IMR-90 (cell line): Measurements from ENCODE around the gene SNX30. TPM values are rescaled to one million over a fixed set of nuclear protein-coding genes. Genes with fewer than 3 reads are reported as not detected.

Experiments used
- ATAC-seq: fragments of 200-7000 bp; cut with Tn5 transposase; 2 replicates; pipeline ENCODE4 v1.9.1; 2020; ENCODE audit warnings: low read depth, mild to moderate bottlenecking, moderate library complexity
- BruUV-seq: library from RNA; stranded (reverse); fragments of 400-500 nt; replicated peaks from 2 replicates; lab custom pipeline; 2021; lab: Mats Ljungman, UMichigan
- CTCF ChIA-PET: fragments of 300-600 bp; formaldehyde crosslinking; extraction: SDS; loops from one replicate; lab custom pipeline; 2021; ENCODE audit warnings: antibody characterized with exemption; lab: Yijun Ruan, JAX
- POLR2A ChIA-PET: fragments of 300-600 bp; sonication (Branson Sonifier 250); formaldehyde crosslinking; loops from one replicate; lab custom pipeline; 2022; ENCODE audit warnings: antibody characterized with exemption; ENCODE audit not compliant: unreplicated experiment; lab: Charles Lee
- DNase-seq: peaks from one replicate; pipeline ENCODE4 v3.0.0; 2013
- H2AFZ ChIP-seq: replicated peaks from 2 replicates; pipeline ENCODE3; 2013; ENCODE audit warnings: low read length, mild to moderate bottlenecking; ENCODE audit not compliant: poor library complexity
- H2AK5ac ChIP-seq: 2 replicates; pipeline ENCODE4 v1.6.1; 2013; ENCODE audit warnings: low read depth, low read length, inconsistent platforms
- H2AK9ac ChIP-seq: replicated peaks from 2 replicates; pipeline ENCODE3; 2013; ENCODE audit warnings: mild to moderate bottlenecking, low read depth, low read length, moderate library complexity; ENCODE audit not compliant: poor library complexity
- H2BK120ac ChIP-seq: 2 replicates; pipeline ENCODE4 v1.6.1; 2013; ENCODE audit warnings: low read depth, low read length, inconsistent platforms
- H2BK15ac ChIP-seq: 3 replicates; pipeline ENCODE4 v1.6.1; 2013; ENCODE audit warnings: low read depth, low read length, inconsistent platforms
- H2BK20ac ChIP-seq: 2 replicates; pipeline ENCODE4 v1.6.1; 2013; ENCODE audit warnings: low read depth, mild to moderate bottlenecking, inconsistent platforms, low read length, moderate library complexity
- H2BK5ac ChIP-seq: 2 replicates; pipeline ENCODE4 v1.6.1; 2013; ENCODE audit warnings: mild to moderate bottlenecking, low read depth, low read length, inconsistent platforms; ENCODE audit not compliant: poor library complexity, severe bottlenecking
- H3K14ac ChIP-seq: replicated peaks from 2 replicates; pipeline ENCODE4 v1.6.1; 2013; ENCODE audit warnings: low read depth, low read length, inconsistent platforms
- H3K18ac ChIP-seq: 2 replicates; pipeline ENCODE4 v1.6.1; 2013; ENCODE audit warnings: low read depth, low read length, control low read depth
- H3K23ac ChIP-seq: 2 replicates; pipeline ENCODE4 v1.6.1; 2013; ENCODE audit warnings: low read depth, low read length, inconsistent platforms
- H3K27ac ChIP-seq: 2 replicates; pipeline ENCODE4 v1.5.1; 2013; ENCODE audit warnings: mild to moderate bottlenecking, control low read depth, low read length; ENCODE audit not compliant: insufficient read depth
- H3K27me3 ChIP-seq: 2 replicates; pipeline ENCODE4 v1.6.1; 2013; ENCODE audit warnings: low read length; ENCODE audit not compliant: control insufficient read depth, insufficient read depth
- H3K36me3 ChIP-seq: 2 replicates; pipeline ENCODE4 v1.6.1; 2013; ENCODE audit warnings: low read length, mixed read lengths; ENCODE audit not compliant: control insufficient read depth, insufficient read depth
- H3K4ac ChIP-seq: 2 replicates; pipeline ENCODE4 v1.6.1; 2013; ENCODE audit warnings: low read depth, low read length, inconsistent platforms
- H3K4me1 ChIP-seq: 2 replicates; pipeline ENCODE4 v1.6.1; 2013; ENCODE audit warnings: low read length, mixed read lengths; ENCODE audit not compliant: control insufficient read depth, insufficient read depth
- H3K4me2 ChIP-seq: 2 replicates; pipeline ENCODE4 v1.6.1; 2013; ENCODE audit warnings: low read depth, mild to moderate bottlenecking, control low read depth, low read length, moderate library complexity
- H3K4me3 ChIP-seq: 2 replicates; pipeline ENCODE4 v1.5.1; 2013; ENCODE audit warnings: low read depth, mild to moderate bottlenecking, control low read depth, low read length, moderate library complexity; ENCODE audit not compliant: insufficient read depth
- H3K56ac ChIP-seq: 2 replicates; pipeline ENCODE4 v1.6.1; 2013; ENCODE audit warnings: low read length, inconsistent platforms; ENCODE audit not compliant: insufficient read depth; ENCODE audit errors: extremely low read depth
- H3K79me1 ChIP-seq, 2 experiments: 2 replicates each; pipeline ENCODE4 v1.6.1; 2013; ENCODE audit warnings: low read length in 2 of 2, inconsistent platforms in 1 of 2, low read depth in 1 of 2
- H3K9ac ChIP-seq: 2 replicates; pipeline ENCODE4 v1.6.1; 2013; ENCODE audit warnings: low read depth, low read length, control low read depth
- H3K9me1 ChIP-seq: 2 replicates; pipeline ENCODE4 v1.6.1; 2013; ENCODE audit warnings: low read length, inconsistent platforms; ENCODE audit not compliant: insufficient read depth
- H3K9me3 ChIP-seq: 2 replicates; pipeline ENCODE4 v1.6.1; 2013; ENCODE audit warnings: low read length; ENCODE audit not compliant: control insufficient read depth, insufficient read depth
- H4K20me1 ChIP-seq: 2 replicates; pipeline ENCODE4 v1.6.1; 2013; ENCODE audit warnings: low read length, inconsistent platforms; ENCODE audit not compliant: insufficient read depth
- H4K5ac ChIP-seq: 2 replicates; pipeline ENCODE4 v1.6.1; 2013; ENCODE audit warnings: mild to moderate bottlenecking, low read depth, low read length, control low read depth
- H4K8ac ChIP-seq, 2 experiments: 2 replicates each; pipeline ENCODE4 v1.6.1; 2013; ENCODE audit warnings: low read depth in 2 of 2, low read length in 2 of 2, control low read depth in 1 of 2, inconsistent platforms in 1 of 2
- H4K91ac ChIP-seq: 2 replicates; pipeline ENCODE4 v1.6.1; 2013; ENCODE audit warnings: low read depth, low read length, inconsistent platforms; ENCODE audit not compliant: insufficient read depth
- BHLHE40 ChIP-seq: fragments of 150-350 bp; IDR thresholded peaks from 2 replicates; pipeline ENCODE4 v1.6.1; 2016; ENCODE audit warnings: mild to moderate bottlenecking, low read depth, low read length
- CEBPB ChIP-seq: IDR thresholded peaks from 2 replicates; pipeline ENCODE4 v1.6.1; 2012; ENCODE audit warnings: low read depth, low read length, improper control_type of control experiment
- CHD1 ChIP-seq: IDR thresholded peaks from 2 replicates; pipeline ENCODE4 v1.6.1; 2012; ENCODE audit warnings: low read depth, low read length, improper control_type of control experiment
- CTCF ChIP-seq: conservative IDR thresholded peaks from 2 replicates; pipeline ENCODE4 v1.5.1; 2012; ENCODE audit warnings: mild to moderate bottlenecking, low read depth, low read length, improper control_type of control experiment
- ELK1 ChIP-seq: fragments of 150-350 bp; IDR thresholded peaks from 2 replicates; pipeline ENCODE4 v1.6.1; 2016; ENCODE audit warnings: low read depth, mild to moderate bottlenecking, low read length, moderate library complexity, borderline replicate concordance
- FOS ChIP-seq: fragments of 150-350 bp; IDR thresholded peaks from 2 replicates; pipeline ENCODE4 v1.6.1; 2016; ENCODE audit warnings: low read depth, low read length
- MAFK ChIP-seq: IDR thresholded peaks from 2 replicates; pipeline ENCODE4 v1.6.1; 2012; ENCODE audit warnings: low read depth, low read length, improper control_type of control experiment
- MAZ ChIP-seq: IDR thresholded peaks from 2 replicates; pipeline ENCODE4 v1.6.1; 2012; ENCODE audit warnings: low read depth, mild to moderate bottlenecking, low read length, improper control_type of control experiment, moderate library complexity, borderline replicate concordance
- MXI1 ChIP-seq: IDR thresholded peaks from 2 replicates; pipeline ENCODE4 v1.6.1; 2012; ENCODE audit warnings: low read depth, mild to moderate bottlenecking, low read length, moderate library complexity, borderline replicate concordance
- NFE2L2 ChIP-seq: fragments of 150-350 bp; IDR thresholded peaks from 2 replicates; pipeline ENCODE4 v1.6.1; 2016; ENCODE audit warnings: low read depth, mild to moderate bottlenecking, low read length
- POLR2A ChIP-seq: IDR thresholded peaks from 2 replicates; pipeline ENCODE4 v1.6.1; 2012; ENCODE audit warnings: mild to moderate bottlenecking, low read depth, low read length
- RAD21 ChIP-seq: IDR thresholded peaks from 2 replicates; pipeline ENCODE4 v1.6.1; 2012; ENCODE audit warnings: low read length, improper control_type of control experiment
- RCOR1 ChIP-seq: IDR thresholded peaks from 2 replicates; pipeline ENCODE4 v1.6.1; 2012; ENCODE audit warnings: mild to moderate bottlenecking, low read length, improper control_type of control experiment; ENCODE audit not compliant: insufficient replicate concordance
- RFX5 ChIP-seq: IDR thresholded peaks from 2 replicates; pipeline ENCODE4 v1.8.0; 2012; ENCODE audit warnings: low read depth, mild to moderate bottlenecking, low read length, moderate library complexity
- SMC3 ChIP-seq: fragments of 150-350 bp; IDR thresholded peaks from 2 replicates; pipeline ENCODE4 v1.6.1; 2016; ENCODE audit warnings: low read depth, mild to moderate bottlenecking, antibody characterized with exemption, low read length, moderate library complexity
- USF2 ChIP-seq: fragments of 150-350 bp; IDR thresholded peaks from 2 replicates; pipeline ENCODE4 v1.6.1; 2017; ENCODE audit warnings: mild to moderate bottlenecking, antibody characterized with exemption, low read length, low read depth
- WGBS, 2 experiments: methylation state at CpG; one replicate each; pipeline versions ENCODE4 v1.1.5 to v1.1.7; 2013; ENCODE audit warnings: missing lambda C conversion rate in 2 of 2; ENCODE audit not compliant: insufficient read length in 1 of 2; ENCODE audit errors: extremely low coverage in 2 of 2; 5-methylcytosine and 5-hydroxymethylcytosine counted together
- dilution Hi-C: fragments of 300-500 bp; cut with HindIII; formaldehyde crosslinking; loops from one replicate; pipeline ENCODE4 v1.14.3; 2018; ENCODE audit warnings: low sequenced_read_pairs; ENCODE audit not compliant: unreplicated experiment
- in situ Hi-C: fragments of 300-500 bp; cut with MboI; formaldehyde crosslinking; loops from 3 replicates; pipeline ENCODE4 v1.14.3; 2019; ENCODE audit warnings: low sequenced_read_pairs, inconsistent platforms, mixed read lengths
- intact Hi-C: fragments of 100-400 bp; cut with micrococcal nuclease; formaldehyde crosslinking; loops from 2 replicates; pipeline ENCODE4 v1.10.0; 2022
- polyA plus RNA-seq, 3 experiments: library from polyadenylated mRNA; depleted of rRNA; stranded (reverse); fragments of >200 nt; gene quantifications; 2 replicates each; pipeline ENCODE4 v1.2.3, GENCODE V29; 2012; ENCODE audit warnings: low replicate concordance in 1 of 3
- total RNA-seq: library from RNA; depleted of rRNA; stranded (reverse); fragments of >200 nt; gene quantifications from 2 replicates; pipeline ENCODE4 v1.2.3, GENCODE V29; 2012

Gene SNX30
- total and polyA plus RNA-seq, 2 of the 4 experiments (the other 2 are of a cell fraction) = 8.0 to 18.8 TPM

- Histone ChIP-seq H3K4me2 (no peak overlapping the region), H3K9ac (no peak overlapping the region), H2AFZ (no peak overlapping the region), H2BK120ac (no peak overlapping the region), H3K56ac (no peak overlapping the region), H3K14ac (no peak overlapping the region), H4K20me1 (no peaks in the 10 kb centered on the region), H4K5ac (no peak overlapping the region), H2AK9ac (no peak overlapping the region), H2BK5ac (no peak overlapping the region), H4K8ac (no peak overlapping the region), H2BK15ac (no peak overlapping the region), H3K9me1 (peaks cover 11% of the 10 kb centered on the region), H2BK20ac (no peak overlapping the region), H2AK5ac (no peak overlapping the region), H3K36me3 (peaks cover 7% of the 10 kb centered on the region), H3K4ac (no peak overlapping the region), H3K18ac (no peak overlapping the region), H3K9me3 (no peaks in the 10 kb centered on the region), H3K27me3 (no peaks in the 10 kb centered on the region), H3K79me1 (0 out of 4 replicates have a peak, but pooled peaks cover 3 to 5% of the 10 kb centered on the region in 2 experiments), H3K4me3 (no peak overlapping the region), H3K23ac (no peak overlapping the region), H3K4me1 (peaks cover 6% of the 10 kb centered on the region), H3K27ac (no peak overlapping the region), H4K91ac (no peak overlapping the region)
- DNase-seq (no peak), ATAC-seq (no peak)
- no peak for TF ChIP-seq RFX5
- TF ChIP-seq MAFK = no peak
- TF ChIP-seq BHLHE40 = no peak
- TF ChIP-seq FOS = no peak
- no peak for TF ChIP-seq POLR2A
- no peak for TF ChIP-seq ELK1
- no peak for TF ChIP-seq RAD21
- TF ChIP-seq MXI1 = no peak
- TF ChIP-seq NFE2L2 = no peak
- TF ChIP-seq CEBPB = no peak
- no peak for TF ChIP-seq MAZ
- TF ChIP-seq USF2 = no peak
- TF ChIP-seq CHD1 = no peak
- no peak for TF ChIP-seq SMC3
- TF ChIP-seq CTCF = no peak
- no peak for TF ChIP-seq RCOR1
- CTCF ChIA-PET = no interaction called here
- intact Hi-C loops = no loop called here
- POLR2A ChIA-PET = no interaction called here
- no TSS peak for BruUV-seq
- WGBS, 2 experiments = 100% methylated on average over 1 of the region's 5 CpGs; no CpG with 5 or more reads in 1 of the 2 experiments
- in situ Hi-C loops = no loop called here
- dilution Hi-C loops = no loop called here
These were observed 119.4 kb downstream of the SNX30 start for GRCh38 chr9:112869917-112870316.
